Fibroblast of lung (primary cell): ENCODE data around the gene DALRD3.

Source experiments
- EZH2 ChIP-seq: IDR thresholded peaks from 2 replicates; pipeline ENCODE4 v1.5.1; 2012; ENCODE audit warnings: low read length, control low read depth, mild to moderate bottlenecking; ENCODE audit errors: missing control alignments
- TF ChIP-seq, protein P1 (sequence below), 2 donors: IDR thresholded peaks in 1 of 2; conservative IDR thresholded peaks in 1 of 2; 1 replicate in 1 of 2; 2 replicates in 1 of 2; pipeline ENCODE4 v1.5.1; 2011 to 2012; ENCODE audit warnings: low read length in 2 of 2, control low read depth in 1 of 2, inconsistent platforms in 1 of 2, low read depth in 1 of 2, mild to moderate bottlenecking in 1 of 2

DNA sequence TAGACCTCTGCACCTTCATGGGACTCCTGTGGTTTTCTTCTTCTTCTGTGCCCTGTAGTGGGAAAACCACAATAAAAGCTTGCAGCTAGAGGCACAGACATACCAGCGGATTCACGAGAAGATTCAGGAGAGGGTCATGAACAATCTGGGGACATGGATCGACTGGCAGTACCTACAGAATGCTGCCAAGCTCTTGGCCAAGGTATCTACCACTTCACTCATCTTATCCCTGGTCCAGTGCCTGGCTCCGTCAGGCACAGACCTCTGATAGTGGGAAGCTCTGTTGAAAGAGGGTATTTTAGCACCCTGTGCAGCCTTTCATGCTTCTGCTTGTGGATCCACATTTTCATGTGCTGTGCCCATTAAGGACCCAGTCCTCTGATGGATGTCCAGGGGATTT, 38.1 kb downstream of the DALRD3 start:
- TF ChIP-seq, protein P1, sequence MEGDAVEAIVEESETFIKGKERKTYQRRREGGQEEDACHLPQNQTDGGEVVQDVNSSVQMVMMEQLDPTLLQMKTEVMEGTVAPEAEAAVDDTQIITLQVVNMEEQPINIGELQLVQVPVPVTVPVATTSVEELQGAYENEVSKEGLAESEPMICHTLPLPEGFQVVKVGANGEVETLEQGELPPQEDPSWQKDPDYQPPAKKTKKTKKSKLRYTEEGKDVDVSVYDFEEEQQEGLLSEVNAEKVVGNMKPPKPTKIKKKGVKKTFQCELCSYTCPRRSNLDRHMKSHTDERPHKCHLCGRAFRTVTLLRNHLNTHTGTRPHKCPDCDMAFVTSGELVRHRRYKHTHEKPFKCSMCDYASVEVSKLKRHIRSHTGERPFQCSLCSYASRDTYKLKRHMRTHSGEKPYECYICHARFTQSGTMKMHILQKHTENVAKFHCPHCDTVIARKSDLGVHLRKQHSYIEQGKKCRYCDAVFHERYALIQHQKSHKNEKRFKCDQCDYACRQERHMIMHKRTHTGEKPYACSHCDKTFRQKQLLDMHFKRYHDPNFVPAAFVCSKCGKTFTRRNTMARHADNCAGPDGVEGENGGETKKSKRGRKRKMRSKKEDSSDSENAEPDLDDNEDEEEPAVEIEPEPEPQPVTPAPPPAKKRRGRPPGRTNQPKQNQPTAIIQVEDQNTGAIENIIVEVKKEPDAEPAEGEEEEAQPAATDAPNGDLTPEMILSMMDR (conservative IDR thresholded peaks at IDR 0.05 in 1 of 2, IDR thresholded peaks at IDR 0.05 in 1 of 2; ENCODE audit: low read depth in 1 of 2, low read length in 2 of 2), result no peak
- TF ChIP-seq EZH2, result no peak
